ENCODE data around the gene LTBP4.

LTBP4 gene

DNA sequence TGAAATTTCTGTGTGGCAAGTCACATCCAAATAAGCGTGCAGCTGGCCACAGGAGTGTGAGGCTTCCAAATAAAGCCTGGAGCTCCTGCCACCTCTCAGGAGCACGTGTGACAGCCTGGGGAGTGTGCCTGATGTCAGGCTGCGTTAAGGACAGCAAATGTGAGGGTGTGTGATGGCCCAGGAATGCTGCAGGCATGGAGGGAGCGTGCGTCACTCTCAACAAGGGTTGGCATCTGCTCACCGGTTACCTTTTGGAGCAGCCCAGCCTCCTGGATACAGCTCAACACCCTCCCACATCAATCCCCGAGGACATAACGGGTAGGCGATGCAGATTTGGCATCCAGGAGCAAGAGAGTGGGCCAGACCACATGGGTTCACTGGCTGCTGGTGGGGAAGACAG lies 70.2 kb downstream of the LTBP4 start:
- DNase-seq: no peak

DNA sequence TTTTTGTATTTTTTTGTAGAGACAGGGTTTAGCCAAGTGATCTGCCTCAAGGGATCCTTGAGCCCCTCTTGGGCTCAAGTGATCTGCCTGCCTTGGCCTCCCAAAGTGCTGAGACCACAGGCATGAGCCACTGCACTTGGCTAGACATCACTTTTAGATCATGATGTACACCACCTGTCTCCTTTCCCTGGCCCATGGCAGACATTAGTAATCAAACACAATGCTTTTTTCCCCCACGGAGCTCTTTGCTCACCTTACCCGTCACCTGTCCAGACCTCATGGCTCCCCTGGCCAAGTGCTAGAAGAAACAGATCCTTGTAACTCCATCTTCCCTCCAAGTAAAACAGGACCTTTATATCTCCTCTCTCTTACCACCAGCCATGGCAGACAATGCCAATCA lies 70.9 kb downstream of the LTBP4 start:
- DNase-seq: no peak

DNA sequence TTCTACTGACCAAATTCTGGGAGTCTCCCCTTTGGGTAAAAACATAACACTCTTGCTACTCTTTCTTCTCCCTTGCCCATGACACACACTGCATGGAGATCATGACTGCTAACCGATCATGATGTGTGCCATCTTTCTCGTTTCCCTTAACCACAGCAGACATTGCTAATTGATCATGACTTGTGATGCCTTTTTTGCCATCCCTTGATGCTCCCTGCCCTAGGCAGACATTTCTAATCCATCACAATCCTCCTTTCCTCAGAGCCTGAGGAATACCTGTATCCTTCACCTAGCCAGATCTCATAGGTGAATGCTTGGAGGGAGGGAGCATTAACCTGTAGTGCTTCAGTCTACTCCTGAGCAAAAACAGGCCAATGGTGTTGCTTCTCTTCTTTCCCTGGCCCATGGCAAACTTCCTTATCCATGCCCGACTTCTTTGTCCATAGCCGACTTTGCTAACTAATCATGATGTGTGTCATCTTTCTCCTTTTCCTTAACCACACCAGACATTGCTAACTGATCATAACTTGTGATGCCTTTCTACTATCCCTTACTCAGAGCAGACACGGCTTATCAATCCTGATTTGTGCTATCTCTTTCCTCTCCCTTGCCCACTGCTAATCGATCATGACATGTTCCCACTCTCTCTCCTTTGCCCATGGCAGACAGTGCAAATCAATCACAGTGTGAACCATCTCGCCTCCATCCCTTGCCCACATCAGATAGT lies 71.6 kb downstream of the LTBP4 start:
- no peak for DNase-seq

DNA sequence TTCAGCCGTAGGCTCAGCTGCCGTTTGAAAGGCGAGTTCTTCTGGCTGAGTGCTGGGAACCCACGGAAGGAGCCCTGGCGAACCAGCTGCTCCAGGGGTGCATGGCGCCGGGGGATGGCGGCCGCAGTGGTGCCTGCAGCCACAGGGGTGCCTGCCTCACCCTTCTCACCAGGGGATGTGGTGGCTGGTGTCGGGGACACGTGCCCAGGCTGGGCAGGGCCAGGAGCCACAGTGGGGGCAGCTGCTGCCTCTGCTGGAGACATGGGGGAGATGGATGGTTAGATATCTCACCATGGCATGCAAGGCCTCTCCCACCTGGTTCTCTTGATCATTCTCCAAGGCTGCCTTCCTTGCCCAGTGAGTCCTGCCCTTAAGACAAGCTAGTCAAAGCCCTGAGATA lies 72.2 kb downstream of the LTBP4 start:
- DNase-seq: no peak

DNA sequence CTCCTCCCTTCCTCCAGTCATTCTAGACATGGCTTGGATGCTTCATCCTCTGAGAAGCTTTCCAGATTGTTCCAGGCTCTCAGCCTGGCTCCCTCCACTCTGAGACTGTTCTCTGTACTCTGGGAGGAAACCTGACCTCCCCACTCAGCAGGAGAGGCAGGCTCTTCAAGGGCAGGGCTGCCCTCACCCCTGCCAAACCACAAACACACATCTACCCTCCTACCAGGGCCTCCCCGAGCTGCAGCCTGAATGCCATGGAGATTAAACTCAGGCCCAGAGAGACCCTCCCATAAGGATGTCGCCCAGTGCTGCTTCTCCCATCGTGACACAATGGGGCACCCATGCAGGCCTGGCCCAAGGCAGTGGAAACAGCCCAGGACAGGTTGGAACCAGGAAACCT lies 73.1 kb downstream of the LTBP4 start:
- no peak for DNase-seq

DNA sequence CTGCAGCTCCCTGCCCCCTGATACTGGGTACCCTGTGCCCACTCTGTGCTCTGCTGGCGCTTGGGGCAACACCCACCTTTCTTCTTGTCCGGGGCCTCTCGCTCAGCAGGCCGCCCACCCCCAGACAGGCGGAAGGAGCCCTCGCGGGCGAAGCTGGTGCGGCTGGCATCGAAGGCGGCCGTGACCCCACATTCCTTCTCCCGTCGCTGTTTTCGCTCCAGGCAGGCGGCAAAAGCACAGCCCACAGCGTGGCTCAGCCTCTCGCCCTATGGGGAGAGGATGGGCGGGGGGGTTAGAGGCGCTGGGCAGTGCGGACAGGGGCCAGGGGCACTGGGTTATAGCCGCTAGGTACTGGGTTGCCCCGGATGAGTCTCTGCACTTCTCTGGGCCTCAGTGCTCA lies 76.0 kb downstream of the LTBP4 start:
- DNase-seq: no peak
